T-helper 2 cell treated with Interferon-gamma antibody and Interleukin-4, amounts not matched to agents 100 ng/mL and 5 ng/mL, for 36 hours (primary cell): ENCODE results near the gene NUMA1. TPM values are rescaled to one million over a fixed set of nuclear protein-coding genes. Genes with fewer than 3 reads are reported as not detected.

Experiments
- intact Hi-C: fragments of 100-400 bp; cut with micrococcal nuclease; formaldehyde crosslinking; loops from one replicate; pipeline ENCODE4 v1.15.1; 2023
- total RNA-seq: library from RNA; stranded (reverse); gene quantifications from 2 replicates; pipeline ENCODE4 v1.2.3, GENCODE V29; 2022

Gene NUMA1, protein sequence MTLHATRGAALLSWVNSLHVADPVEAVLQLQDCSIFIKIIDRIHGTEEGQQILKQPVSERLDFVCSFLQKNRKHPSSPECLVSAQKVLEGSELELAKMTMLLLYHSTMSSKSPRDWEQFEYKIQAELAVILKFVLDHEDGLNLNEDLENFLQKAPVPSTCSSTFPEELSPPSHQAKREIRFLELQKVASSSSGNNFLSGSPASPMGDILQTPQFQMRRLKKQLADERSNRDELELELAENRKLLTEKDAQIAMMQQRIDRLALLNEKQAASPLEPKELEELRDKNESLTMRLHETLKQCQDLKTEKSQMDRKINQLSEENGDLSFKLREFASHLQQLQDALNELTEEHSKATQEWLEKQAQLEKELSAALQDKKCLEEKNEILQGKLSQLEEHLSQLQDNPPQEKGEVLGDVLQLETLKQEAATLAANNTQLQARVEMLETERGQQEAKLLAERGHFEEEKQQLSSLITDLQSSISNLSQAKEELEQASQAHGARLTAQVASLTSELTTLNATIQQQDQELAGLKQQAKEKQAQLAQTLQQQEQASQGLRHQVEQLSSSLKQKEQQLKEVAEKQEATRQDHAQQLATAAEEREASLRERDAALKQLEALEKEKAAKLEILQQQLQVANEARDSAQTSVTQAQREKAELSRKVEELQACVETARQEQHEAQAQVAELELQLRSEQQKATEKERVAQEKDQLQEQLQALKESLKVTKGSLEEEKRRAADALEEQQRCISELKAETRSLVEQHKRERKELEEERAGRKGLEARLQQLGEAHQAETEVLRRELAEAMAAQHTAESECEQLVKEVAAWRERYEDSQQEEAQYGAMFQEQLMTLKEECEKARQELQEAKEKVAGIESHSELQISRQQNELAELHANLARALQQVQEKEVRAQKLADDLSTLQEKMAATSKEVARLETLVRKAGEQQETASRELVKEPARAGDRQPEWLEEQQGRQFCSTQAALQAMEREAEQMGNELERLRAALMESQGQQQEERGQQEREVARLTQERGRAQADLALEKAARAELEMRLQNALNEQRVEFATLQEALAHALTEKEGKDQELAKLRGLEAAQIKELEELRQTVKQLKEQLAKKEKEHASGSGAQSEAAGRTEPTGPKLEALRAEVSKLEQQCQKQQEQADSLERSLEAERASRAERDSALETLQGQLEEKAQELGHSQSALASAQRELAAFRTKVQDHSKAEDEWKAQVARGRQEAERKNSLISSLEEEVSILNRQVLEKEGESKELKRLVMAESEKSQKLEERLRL (N-terminal part only)
- 174 and 178 TPM in 2 replicates for total RNA-seq

DNA sequence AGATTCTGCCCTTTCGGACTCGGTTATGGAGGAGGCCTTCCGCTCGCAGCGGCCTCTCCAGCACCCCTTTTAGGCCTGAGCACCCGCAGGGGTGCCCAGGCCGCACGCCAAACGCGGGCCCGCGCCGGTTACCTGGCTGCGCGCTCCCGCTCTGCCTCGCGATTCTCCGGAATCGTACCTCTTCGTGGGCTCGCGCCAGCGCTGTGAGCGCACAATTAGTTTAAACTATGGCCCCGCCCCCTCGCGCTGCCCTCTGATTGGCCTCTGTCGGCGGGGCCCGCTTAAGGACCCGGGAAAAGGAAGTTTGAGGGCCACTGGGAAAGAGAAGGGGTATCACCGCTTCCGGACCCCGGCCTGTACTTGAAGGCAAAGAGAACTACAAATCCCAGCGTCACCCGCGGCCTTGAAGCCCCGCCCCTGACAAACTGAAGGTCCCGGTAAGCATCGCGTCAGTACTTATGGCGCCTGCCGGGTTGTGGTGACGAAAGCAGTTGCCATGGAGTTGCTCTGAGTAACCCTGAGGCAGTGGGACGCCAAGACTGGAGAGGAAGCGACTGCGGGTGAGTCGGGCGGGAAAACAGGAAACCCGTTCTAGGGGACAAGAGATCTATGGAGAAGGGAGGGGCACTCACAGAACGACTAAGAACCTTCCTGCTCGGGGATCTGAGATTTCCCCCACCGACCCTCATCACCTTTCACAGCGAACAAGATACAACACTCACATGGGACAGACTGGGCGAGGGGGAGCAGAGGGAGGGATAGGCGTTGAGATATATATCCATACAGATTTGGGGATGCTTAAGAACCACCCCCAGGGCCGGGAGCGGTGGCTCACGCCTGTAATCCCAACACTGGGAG is at the start of gene NUMA1, which contains the start of gene LRRC51:
Gene NUMA1 (minus strand): TSS at position 217 of the 858 bp plus-strand sequence. CDS start 44,599 bp downstream, outside the sequence.
Gene LRRC51 (plus strand): TSS at position 525 of the 858 bp plus-strand sequence. CDS start 8,234 bp downstream, outside the sequence.
- intact Hi-C loops, result loop anchor here (1.0 to 10.0 kb wide), 7 partner anchors 23 to 354 kb away; partner anchors contain the start of genes ANAPC15, CLPB, LAMTOR1 and XNDC1N

DNA sequence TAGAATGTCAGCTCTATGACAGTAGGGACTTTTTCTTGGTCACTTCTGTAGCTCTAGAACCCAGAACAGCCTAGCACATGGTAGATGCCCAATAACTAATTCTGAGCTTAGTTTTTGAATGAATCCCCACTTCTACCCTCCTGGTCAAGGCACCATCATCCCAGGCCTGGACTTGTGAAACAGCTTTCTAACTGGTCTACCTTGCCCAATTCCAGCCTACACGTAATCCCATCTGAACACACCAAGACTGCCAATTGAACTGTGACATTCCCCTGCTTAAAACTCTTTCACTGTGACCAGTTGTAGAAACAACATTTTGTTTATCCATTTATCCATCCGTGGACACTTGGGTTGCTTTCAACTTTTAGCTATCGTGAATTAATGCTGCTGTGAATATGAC is 49.0 kb upstream of the NUMA1 start:
- intact Hi-C loops, result no loop called here

DNA sequence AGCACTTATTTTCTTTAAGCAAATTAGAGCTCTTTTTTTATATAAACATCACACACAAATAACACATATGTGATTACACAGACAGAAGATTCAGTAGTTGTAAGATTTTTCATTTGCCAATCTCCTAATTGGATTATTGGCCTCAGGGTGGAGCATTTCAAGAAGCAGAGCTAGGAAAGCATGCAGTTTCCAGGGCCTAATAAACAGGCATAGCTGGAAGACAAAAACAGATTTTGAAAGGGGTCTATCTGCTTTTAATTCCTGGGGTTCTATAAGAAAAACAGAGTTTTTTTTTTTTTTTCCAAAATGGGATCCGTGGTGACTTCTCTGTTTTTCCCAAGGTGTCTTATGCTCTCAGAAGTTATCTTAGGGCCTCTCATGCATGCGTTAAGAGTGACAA is 47.6 kb upstream of the NUMA1 start:
- intact Hi-C loops, result no loop called here

DNA sequence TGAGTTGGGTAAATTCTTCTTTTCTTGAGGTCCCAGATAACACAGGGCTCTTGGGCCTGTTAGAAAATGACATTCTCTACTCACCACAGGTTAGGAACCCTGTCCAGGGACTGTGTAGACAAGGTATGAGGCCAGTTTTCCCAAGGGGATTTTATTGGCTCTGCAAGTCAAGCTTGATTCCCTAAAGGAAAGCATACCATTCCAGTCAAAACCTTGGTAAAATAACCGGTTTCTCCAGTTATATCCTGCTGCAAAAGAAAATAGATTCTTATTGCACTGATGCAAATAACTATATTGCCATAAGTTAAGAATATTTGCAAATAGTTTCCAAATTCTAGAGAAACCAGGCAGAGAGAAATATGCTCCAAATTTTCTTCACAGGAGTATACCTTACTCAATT is 45.6 kb upstream of the NUMA1 start:
- intact Hi-C loops, result no loop called here

DNA sequence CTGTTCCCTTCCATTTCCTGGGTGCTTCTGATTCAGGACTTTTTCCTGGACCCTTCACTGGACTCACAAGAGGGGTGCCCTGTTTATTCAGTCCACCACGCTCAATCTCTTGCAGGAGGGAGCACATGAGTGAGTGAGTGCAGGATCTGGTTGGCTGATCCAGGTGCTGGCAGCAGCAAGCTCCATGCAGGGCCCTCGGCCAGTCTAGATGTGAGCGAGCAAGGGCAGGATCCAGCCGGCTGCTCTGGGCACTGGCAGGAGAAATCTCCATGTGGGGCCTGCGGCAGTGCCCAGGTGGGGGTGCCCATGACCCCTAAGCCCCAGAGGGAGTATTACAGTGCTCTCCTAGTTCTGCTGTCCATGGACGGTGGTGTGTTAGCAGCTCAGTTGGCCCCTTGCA is 43.7 kb upstream of the NUMA1 start:
- intact Hi-C loops, result no loop called here

DNA sequence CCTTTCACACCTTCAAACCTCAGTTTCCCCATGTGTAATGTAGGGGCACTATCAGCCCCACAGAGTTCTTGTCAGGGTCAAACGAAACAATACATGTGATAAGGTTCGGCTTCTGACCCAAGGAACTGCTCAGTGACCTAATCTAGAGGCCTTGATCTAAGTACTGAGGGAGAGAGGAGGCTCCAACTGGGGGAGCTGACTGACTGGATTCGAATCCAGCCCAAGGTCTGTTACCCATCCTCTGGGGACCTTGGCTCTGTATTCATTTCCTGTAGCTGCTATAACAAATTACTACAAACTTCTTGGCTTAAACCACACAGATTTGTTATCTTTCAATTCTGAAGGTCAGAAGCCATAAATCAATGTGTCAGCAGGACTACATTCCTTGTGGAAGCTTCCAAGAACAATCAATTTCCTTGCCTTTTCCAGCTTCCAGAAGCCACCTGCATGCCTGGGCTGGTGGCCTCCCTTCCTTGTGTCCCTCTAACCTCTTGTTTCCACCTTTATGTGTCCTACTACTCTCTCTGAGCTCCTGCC is 42.8 kb upstream of the NUMA1 start:
- intact Hi-C loops, result no loop called here

DNA sequence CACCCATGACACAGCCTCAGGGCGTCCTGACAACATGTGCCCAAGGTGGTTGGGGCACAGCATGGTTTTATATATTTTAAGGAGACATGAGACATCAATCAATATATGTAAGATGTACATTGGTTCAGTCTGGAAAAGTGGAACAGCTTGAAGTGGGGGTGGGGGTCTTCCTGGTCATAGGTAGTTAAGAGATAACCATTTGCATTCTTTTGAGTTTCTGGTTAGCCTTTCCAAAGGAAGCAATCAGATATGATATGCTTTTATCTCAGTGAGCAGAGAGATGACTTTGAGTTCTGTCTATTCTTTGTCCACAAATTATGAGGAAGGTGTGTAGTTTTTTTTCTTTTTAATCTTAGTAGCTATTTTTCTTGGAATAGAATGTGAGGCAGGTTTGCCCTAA is 42.3 kb upstream of the NUMA1 start:
- intact Hi-C loops, result no loop called here

DNA sequence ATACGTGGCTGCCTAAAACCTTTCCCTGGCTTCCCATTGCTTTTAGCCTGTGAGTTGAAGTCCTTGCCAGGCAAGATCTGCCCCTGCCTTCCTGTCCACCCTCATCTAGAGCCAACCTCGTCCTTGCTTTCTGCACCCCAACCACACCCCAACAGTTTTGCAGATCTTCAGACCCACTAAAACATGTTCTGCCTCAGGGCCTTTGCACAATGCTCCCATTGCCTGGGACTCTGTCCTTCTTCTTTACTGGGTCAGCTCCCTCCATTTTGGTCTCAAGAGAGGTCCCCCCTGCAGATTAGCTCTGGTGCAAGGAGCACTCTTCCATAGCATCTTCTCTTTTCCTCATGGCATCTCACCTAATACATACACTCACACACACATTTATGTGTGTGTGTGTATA is 40.6 kb upstream of the NUMA1 start:
- intact Hi-C loops, result no loop called here

DNA sequence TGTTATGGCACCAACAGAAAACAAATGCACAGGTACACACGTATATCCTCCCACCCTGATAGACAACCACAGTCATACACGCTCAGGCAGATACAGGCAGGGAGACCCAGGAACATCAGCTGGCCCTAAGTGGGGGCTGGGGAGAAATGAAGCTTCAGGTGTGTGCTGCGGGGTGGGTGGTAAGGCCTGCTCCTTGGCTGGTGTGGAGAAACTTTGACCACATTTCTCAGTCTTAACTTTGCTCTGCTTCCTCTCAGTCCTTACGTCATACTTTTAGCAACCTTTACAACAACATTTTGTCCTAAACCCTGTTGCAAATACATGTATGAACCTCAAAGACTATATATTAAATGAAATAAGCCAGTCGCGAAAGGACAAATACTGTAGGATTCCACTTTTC is 38.9 kb upstream of the NUMA1 start:
- intact Hi-C loops, result no loop called here

DNA sequence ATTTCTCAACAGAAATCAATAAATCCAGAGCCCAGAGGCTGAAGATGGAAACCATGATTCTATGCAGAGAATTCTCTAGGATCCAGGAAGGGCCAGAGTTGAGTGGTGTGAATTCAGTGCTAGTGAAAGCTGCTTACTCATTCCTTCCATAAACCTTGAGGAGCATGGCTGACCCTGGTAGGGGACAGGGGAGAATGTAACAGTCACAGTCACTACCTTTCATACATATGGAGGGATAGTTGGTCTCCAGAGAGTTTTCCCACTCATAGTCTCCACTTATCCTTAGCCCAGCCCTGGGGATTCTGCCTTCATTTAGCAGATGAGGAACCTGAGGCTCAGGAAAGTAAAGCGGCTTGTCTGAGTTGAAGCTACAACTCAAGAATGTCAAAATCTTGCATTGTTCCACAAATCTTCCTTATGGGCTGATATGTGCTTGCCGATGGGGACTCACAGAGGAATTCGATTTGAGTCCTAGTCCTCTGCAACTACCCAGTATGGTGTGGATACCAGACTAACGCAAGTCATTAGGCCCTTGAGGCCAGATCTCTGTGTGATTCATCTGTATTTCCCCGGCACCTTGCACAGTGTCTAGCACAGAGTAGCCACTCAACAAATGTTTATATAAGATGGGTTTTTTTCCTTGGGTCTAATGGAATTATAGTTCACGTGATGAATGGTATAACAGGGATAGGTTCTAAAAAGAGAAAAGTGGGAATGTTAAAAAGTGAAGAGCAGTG is 35.8 kb upstream of the NUMA1 start:
- intact Hi-C loops, result no loop called here

DNA sequence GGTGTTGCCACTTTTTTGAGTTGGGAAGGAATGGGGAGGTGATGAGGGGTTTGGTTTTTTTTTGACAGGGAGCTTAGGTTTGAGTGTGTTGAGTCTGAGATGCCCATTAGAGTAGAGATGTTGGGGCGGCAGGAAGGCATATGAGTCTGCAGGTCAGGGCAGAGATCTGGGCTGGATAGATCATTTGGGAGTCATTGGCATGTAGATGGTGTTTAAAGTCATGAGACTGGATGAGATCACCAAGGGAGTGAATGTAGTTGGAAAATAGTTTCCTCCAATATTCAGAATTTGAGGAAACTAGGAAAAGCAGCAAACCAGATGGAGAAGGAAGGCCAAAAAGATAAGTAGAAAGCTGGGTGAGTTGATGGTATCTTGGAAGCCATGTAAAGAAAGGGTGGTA is 34.2 kb upstream of the NUMA1 start:
- intact Hi-C loops, result no loop called here

DNA sequence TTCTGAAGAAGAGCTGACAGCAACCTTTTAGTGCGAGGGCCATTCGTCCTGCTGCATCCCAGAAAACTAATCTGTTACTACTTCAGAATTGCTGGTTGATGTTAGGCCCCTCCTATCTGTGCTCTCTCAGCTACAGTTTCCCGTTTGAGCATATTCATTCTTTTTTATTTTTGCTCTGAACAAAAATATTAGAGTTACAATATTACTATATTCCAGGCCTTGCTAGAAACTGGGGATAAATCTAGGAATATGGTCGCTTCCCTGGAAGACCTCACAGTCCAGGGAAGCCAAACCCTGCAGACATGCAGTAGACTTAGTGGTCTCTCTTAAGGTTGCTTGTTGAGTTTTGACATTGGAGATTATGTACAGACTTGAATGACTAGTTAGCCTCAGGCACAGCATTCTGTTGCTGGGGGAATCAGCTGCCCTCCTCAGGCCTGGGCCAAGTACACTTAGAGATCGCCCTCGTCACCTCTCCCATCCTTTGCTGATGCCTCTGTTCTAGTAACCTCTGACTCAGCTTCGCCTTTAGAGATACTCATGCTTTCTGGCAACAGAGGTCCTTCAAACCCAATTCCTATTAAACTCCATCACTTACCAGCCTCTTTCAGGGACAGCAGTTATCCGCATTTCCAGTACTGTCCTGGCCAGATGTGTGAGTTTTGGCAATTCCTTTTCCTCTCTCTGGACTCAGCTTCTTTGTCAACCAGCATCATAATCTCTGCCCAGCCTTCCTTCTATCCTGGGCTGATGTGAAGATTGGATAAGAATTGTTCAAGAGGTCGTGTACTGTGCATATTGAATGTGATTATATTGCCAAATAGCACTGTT is 32.9 kb upstream of the NUMA1 start:
- intact Hi-C loops, result loop anchor here (1.0 to 2.0 kb wide), 7 partner anchors 10 to 321 kb away; partner anchors contain the start of genes CLPB, LAMTOR1, LRRC51 and NUMA1

DNA sequence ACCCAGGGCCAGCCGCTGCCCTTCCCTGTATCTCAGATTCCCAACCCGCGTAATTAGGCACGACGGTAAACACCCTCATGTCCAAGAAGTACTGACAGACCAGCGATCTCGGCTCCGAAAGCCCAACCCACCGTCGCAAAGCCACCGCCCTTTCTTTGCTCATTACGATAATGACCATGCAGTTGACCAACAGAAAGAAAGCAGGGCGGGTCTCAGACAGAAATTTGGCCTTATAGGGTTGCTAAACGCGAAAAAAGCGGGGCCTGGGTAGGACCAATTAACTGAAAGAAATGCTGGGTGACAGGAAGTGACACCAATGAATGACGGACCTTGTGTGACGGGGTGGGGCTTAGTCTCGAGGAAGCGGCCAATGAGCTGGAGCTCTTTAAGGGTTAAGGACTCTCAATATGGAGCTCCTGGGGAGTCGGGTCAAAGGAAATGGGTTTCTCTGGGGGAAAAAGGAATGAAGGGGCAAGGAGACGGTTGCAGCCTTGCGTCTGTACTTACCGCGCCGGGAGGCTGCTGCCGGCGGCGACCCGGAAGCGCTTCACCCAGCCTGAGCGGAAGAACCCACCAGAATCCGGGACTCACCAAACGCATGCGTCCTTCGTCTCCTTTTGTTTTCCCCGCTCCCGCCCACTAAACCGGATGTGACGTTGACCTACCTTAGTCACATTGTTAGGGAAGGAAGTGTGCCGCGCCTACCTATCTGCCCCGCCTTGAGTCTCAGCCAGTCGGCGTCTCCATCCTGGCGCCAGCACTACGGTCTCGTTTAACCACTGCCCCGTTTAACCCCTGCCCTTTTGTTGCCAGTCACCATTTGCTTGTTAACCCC is 32.0 kb upstream of the NUMA1 start, which contains the start of gene ANAPC15:
Gene ANAPC15 (minus strand): TSS at position 553 of the 835 bp plus-strand sequence. CDS start 1,419 bp downstream, outside the sequence.
- intact Hi-C loops, result loop anchor here (1.0 to 2.0 kb wide), 7 partner anchors 9 to 322 kb away; partner anchors contain the start of genes CLPB, LAMTOR1, LRRC51 and NUMA1

DNA sequence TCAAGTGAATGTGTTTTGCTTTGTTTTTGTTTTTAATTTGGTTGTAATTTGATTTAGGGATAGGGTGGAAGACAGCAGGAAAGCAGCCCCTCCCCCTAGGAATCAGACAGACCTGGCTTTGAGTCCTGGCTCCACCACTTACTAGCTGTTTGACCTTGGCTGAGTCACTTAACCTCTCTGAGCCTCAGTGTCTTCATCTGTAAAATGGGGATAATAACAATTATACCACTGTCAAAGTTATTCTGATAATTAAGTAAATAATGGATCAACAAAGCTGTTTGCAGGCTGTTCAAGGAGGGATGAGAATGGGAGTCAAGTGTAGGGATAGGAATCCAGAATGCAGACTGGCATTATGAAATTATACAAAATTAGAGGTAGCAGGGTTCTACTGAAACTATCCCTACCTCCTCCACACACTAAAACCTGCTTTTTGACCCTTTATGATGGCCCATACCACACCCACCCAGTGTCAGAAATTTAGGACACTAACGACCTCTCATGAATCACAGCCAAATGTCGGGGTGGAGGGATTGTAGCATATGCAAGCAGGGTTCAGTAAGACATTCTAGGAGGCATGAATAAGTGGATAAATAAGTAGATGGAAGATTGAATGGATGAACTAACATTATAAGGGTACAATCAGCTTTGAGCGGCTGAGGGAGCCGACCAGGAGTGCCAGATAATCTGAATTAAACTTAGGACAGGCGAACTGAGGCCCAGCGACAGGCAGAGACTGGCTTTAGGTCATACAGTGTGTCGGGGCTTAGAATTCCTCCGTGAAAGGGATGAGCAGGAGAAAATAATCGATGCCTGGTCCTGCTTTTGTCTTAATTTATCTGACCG is 31.2 kb upstream of the NUMA1 start:
- intact Hi-C loops, result loop anchor here (1.0 to 2.0 kb wide), 7 partner anchors 8 to 323 kb away; partner anchors contain the start of genes CLPB, LAMTOR1, LRRC51 and NUMA1

DNA sequence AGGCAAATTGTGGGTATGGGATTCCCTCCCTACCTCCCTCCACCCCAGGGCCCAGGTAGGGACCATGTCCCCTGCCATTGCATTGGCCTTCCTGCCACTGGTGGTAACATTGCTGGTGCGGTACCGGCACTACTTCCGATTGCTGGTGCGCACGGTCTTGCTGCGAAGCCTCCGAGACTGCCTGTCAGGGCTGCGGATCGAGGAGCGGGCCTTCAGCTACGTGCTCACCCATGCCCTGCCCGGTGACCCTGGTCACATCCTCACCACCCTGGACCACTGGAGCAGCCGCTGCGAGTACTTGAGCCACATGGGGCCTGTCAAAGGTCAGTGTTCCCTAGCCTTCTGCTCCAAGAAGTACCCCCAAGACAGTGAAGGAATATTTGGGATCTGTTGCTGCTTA is 25.5 kb upstream of the NUMA1 start, which contains the start of gene TOMT:
Gene TOMT (plus strand): TSS at position 37 of the 400 bp plus-strand sequence. CDS start 28 bp downstream, at position 65.
- intact Hi-C loops, result loop anchor here (10.0 kb wide), 1 partner anchor 1679 kb away; the partner anchor contains the start of gene MRPL48

DNA sequence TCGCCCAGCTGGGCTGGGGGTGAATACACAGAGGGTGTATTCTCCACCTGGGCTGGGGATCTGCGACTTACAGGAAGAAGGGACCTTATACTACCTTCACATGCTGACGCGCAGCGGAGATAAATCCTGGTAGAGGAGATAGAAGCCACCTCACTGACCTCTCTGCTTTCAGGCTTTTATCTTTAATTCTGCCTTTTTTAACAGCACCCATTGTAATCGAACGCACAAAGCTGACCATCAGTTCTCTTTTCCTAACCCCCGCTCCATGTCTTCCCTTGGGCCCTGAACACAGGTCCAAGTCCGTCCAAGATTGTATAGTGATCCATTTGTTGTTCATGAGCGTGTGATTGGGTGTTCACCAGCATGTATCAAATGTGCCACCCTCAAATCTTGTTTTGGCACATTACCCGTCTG is 23.4 kb upstream of the NUMA1 start:
- intact Hi-C loops, result loop anchor here (1.0 to 10.0 kb wide), 7 partner anchors 9 to 1681 kb away; partner anchors contain the start of genes ANAPC15, CLPB, LRRC51 and MRPL48
